ENCODE data around the gene SENP8. TPM values are rescaled to one million over a fixed set of nuclear protein-coding genes. Genes with fewer than 3 reads are reported as not detected.
"Not testable (repeated sequence)": the region's sequence is repeated elsewhere in the genome, so short reads cannot be mapped to it uniquely, and the experiment has no call there.

SENP8 gene
- total RNA-seq, 1 donor from 2014 or later = 6.5 TPM

- no peaks in the 10 kb centered on the region for H3K36me3 ChIP-seq
- no peak for DNase-seq
These were observed 51.2 kb downstream of the SENP8 start for GRCh38 chr15:72169236-72169920.

GRCh38 chr15:72169921-72170611, 51.9 kb downstream of the SENP8 start:
- DNase-seq = no peak
- intact Hi-C loops (cut with micrococcal nuclease) = no loop called here
- no peak overlapping the region for H3K27ac ChIP-seq (replicated peaks)
- H3K4me3 ChIP-seq = no peak overlapping the region
- H3K27me3 ChIP-seq (ENCODE audit: low read depth) = peaks cover 7% of the 10 kb centered on the region
- peaks cover 15% of the 10 kb centered on the region for H3K4me1 ChIP-seq
- H3K9me3 ChIP-seq (replicated peaks) = no peaks in the 10 kb centered on the region
- TF ChIP-seq CTCF (IDR thresholded peaks at IDR 0.05; ENCODE audit: borderline replicate concordance) = no peak
- no peaks in the 10 kb centered on the region for H3K36me3 ChIP-seq

More at GRCh38 chr15:72169236-72169920, 51.2 kb downstream of the SENP8 start:
- Histone ChIP-seq H3K27me3 (ENCODE audit: low read depth) (peaks cover 7% of the 10 kb centered on the region), H3K27ac (replicated peaks) (no peak overlapping the region), H3K4me1 (peaks cover 15% of the 10 kb centered on the region), H3K9me3 (replicated peaks) (no peaks in the 10 kb centered on the region), H3K4me3 (no peak overlapping the region)
- no peak for TF ChIP-seq CTCF (IDR thresholded peaks at IDR 0.05; ENCODE audit: borderline replicate concordance)
- intact Hi-C loops (cut with micrococcal nuclease) = no loop called here

GRCh38 chr15:72170691-72171090, 52.5 kb downstream of the SENP8 start:
- Histone ChIP-seq H3K27me3 (ENCODE audit: low read depth) (peaks cover 7% of the 10 kb centered on the region), H3K4me3 (no peak overlapping the region)

GRCh38 chr15:72171978-72172377, 53.8 kb downstream of the SENP8 start:
- H3K27ac ChIP-seq (replicated peaks); H3K36me3 ChIP-seq; H3K9me3 ChIP-seq (replicated peaks); H3K27me3 ChIP-seq (ENCODE audit: low read depth); H3K4me3 ChIP-seq; intact Hi-C loops (cut with micrococcal nuclease); DNase-seq: not testable (repeated sequence)
- H3K4me1 ChIP-seq = peaks cover 15% of the 10 kb centered on the region

More at GRCh38 chr15:72170691-72171090, 52.5 kb downstream of the SENP8 start:
- TF ChIP-seq CTCF (IDR thresholded peaks at IDR 0.05; ENCODE audit: borderline replicate concordance) = no peak
- intact Hi-C loops (cut with micrococcal nuclease) = no loop called here
- Histone ChIP-seq H3K27ac (replicated peaks) (no peak overlapping the region), H3K36me3 (no peaks in the 10 kb centered on the region), H3K4me1 (peaks cover 15% of the 10 kb centered on the region), H3K9me3 (replicated peaks) (no peaks in the 10 kb centered on the region)
- DNase-seq = no peak

- no peak for TF ChIP-seq CTCF (IDR thresholded peaks at IDR 0.05; ENCODE audit: borderline replicate concordance)
- H3K9me3 ChIP-seq (replicated peaks) = no peaks in the 10 kb centered on the region
- no peak overlapping the region for H3K4me3 ChIP-seq
- H3K27me3 ChIP-seq (ENCODE audit: low read depth) = no peaks in the 10 kb centered on the region
- H3K27ac ChIP-seq (replicated peaks) = no peak overlapping the region
- peaks cover 15% of the 10 kb centered on the region for H3K4me1 ChIP-seq
- H3K36me3 ChIP-seq = no peaks in the 10 kb centered on the region
- DNase-seq = no peak
- intact Hi-C loops (cut with micrococcal nuclease) = no loop called here
These were observed 54.6 kb downstream of the SENP8 start for GRCh38 chr15:72172796-72173195.

GRCh38 chr15:72173401-72173800, 55.2 kb downstream of the SENP8 start:
- no peaks in the 10 kb centered on the region for H3K27me3 ChIP-seq (ENCODE audit: low read depth)
- intact Hi-C loops (cut with micrococcal nuclease) = no loop called here
- peaks cover 11% of the 10 kb centered on the region for H3K4me1 ChIP-seq
- no peaks in the 10 kb centered on the region for H3K9me3 ChIP-seq (replicated peaks)
- no peak overlapping the region for H3K27ac ChIP-seq (replicated peaks)
- no peak for DNase-seq
- no peak overlapping the region for H3K4me3 ChIP-seq
- TF ChIP-seq CTCF (IDR thresholded peaks at IDR 0.05; ENCODE audit: borderline replicate concordance) = no peak
- H3K36me3 ChIP-seq = no peaks in the 10 kb centered on the region

Measured in left ventricle myocardium inferior (tissue), 1 donor.